WTC11 (cell line): ENCODE data around the gene AMBRA1.

Experiments used
- ETV6 ChIP-seq: sonication (generic); formaldehyde crosslinking; IDR thresholded peaks from 2 replicates; pipeline ENCODE4 v1.8.1; 2022; ENCODE audit warnings: mild to moderate bottlenecking, missing genetic modification reagents
- FOXJ3 ChIP-seq: sonication (generic); formaldehyde crosslinking; IDR thresholded peaks from 2 replicates; pipeline ENCODE4 v1.9.0; 2021; ENCODE audit warnings: missing genetic modification reagents, mild to moderate bottlenecking, borderline replicate concordance
- NFYB ChIP-seq: sonication (generic); formaldehyde crosslinking; conservative IDR thresholded peaks from 2 replicates; pipeline ENCODE4 v1.8.0; 2022; ENCODE audit warnings: low read depth, missing genetic modification reagents
- OVOL2 ChIP-seq: fragments of 250-450 bp; sonication (Bioruptor Pico); IDR thresholded peaks from 2 replicates; pipeline ENCODE4 v1.9.0; 2021; ENCODE audit warnings: mild to moderate bottlenecking, borderline replicate concordance
- TF ChIP-seq, protein P1 (sequence below): sonication (generic); formaldehyde crosslinking; IDR thresholded peaks from 2 replicates; pipeline ENCODE4 v1.8.0; 2022; ENCODE audit warnings: mild to moderate bottlenecking, missing genetic modification reagents
- TF ChIP-seq, protein P2 (sequence below): fragments of 200-600 bp; IDR thresholded peaks from 2 replicates; pipeline ENCODE4 v1.8.0; 2022; ENCODE audit warnings: antibody characterized with exemption

DNA sequence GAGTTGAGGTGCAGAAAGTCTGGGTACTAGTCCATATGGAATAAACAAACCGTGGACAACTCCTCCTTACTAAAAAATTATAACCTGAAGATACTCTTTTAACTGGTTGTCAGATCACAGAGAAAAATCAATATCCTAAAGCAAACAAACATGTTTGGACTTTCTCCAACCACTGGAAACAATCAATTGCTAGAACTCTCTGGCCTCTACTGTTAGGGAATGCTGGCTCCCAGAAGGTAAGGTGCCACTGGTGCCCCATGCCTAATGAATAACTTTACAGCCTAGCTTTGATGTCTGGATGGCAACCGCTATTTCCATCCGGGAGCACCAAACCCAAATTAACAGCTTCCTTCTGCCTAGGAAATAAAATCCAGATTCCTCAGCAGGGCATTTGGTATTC is 74.5 kb downstream of the AMBRA1 start:
- TF ChIP-seq, protein P1, sequence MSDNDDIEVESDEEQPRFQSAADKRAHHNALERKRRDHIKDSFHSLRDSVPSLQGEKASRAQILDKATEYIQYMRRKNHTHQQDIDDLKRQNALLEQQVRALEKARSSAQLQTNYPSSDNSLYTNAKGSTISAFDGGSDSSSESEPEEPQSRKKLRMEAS (CRISPR knock-in tag), result no peak
- TF ChIP-seq NFYB (CRISPR knock-in tag) (no peak), FOXJ3 (CRISPR knock-in tag) (no peak), OVOL2 (no peak), ETV6 (CRISPR knock-in tag) (no peak)
- TF ChIP-seq, protein P2, sequence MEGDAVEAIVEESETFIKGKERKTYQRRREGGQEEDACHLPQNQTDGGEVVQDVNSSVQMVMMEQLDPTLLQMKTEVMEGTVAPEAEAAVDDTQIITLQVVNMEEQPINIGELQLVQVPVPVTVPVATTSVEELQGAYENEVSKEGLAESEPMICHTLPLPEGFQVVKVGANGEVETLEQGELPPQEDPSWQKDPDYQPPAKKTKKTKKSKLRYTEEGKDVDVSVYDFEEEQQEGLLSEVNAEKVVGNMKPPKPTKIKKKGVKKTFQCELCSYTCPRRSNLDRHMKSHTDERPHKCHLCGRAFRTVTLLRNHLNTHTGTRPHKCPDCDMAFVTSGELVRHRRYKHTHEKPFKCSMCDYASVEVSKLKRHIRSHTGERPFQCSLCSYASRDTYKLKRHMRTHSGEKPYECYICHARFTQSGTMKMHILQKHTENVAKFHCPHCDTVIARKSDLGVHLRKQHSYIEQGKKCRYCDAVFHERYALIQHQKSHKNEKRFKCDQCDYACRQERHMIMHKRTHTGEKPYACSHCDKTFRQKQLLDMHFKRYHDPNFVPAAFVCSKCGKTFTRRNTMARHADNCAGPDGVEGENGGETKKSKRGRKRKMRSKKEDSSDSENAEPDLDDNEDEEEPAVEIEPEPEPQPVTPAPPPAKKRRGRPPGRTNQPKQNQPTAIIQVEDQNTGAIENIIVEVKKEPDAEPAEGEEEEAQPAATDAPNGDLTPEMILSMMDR, result no peak
